Loucy (cell line): ENCODE data around the gene PARP1.

Source experiments
- H2AFZ ChIP-seq: fragments of 200-600 bp; sonication (generic); 2 replicates; pipeline ENCODE4 v1.6.0; 2016; ENCODE audit warnings: antibody characterized with exemption, mild to moderate bottlenecking, low read length, moderate library complexity
- H3F3A ChIP-seq: fragments of 200-600 bp; 2 replicates; pipeline ENCODE4 v1.6.0; 2016; ENCODE audit warnings: antibody characterized with exemption, low read depth, mild to moderate bottlenecking
- H3K27me3 ChIP-seq: fragments of 200-600 bp; sonication (generic); 2 replicates; pipeline ENCODE4 v1.6.1; 2014; ENCODE audit warnings: low read length, mild to moderate bottlenecking; ENCODE audit not compliant: insufficient read depth, poor library complexity, severe bottlenecking
- H3K36me3 ChIP-seq: fragments of 200-600 bp; sonication (generic); 2 replicates; pipeline ENCODE4 v1.6.1; 2016; ENCODE audit warnings: low read length; ENCODE audit not compliant: insufficient read depth
- H3K4me1 ChIP-seq: fragments of 200-600 bp; sonication (generic); 2 replicates; pipeline ENCODE4 v1.5.1; 2014; ENCODE audit warnings: low read length, mild to moderate bottlenecking; ENCODE audit not compliant: insufficient read depth, poor library complexity, severe bottlenecking
- H3K4me2 ChIP-seq: fragments of 200-600 bp; sonication (generic); 2 replicates; pipeline ENCODE4 v1.6.0; 2014; ENCODE audit warnings: antibody characterized with exemption, low read length, low read depth, mild to moderate bottlenecking; ENCODE audit not compliant: poor library complexity, severe bottlenecking
- H3K4me3 ChIP-seq: fragments of 200-600 bp; sonication (generic); 2 replicates; pipeline ENCODE4 v1.5.1; 2014; ENCODE audit warnings: low read length, mild to moderate bottlenecking, mixed read lengths; ENCODE audit not compliant: poor library complexity, severe bottlenecking
- H3K79me2 ChIP-seq: fragments of 200-600 bp; sonication (generic); 2 replicates; pipeline ENCODE4 v1.6.1; 2014; ENCODE audit warnings: low read length; ENCODE audit not compliant: insufficient read depth
- H3K9ac ChIP-seq: fragments of 200-600 bp; sonication (generic); 2 replicates; pipeline ENCODE4 v1.6.0; 2014; ENCODE audit warnings: mild to moderate bottlenecking, low read depth, low read length, moderate library complexity; ENCODE audit not compliant: poor library complexity, severe bottlenecking
- H3K9me2 ChIP-seq: fragments of 200-600 bp; sonication (generic); replicated peaks from 2 replicates; pipeline ENCODE4 v1.6.1; 2016; ENCODE audit warnings: low read depth, low read length, mixed read lengths
- H3K9me3 ChIP-seq: fragments of 200-600 bp; sonication (generic); 2 replicates; pipeline ENCODE4 v1.6.1; 2014; ENCODE audit warnings: mild to moderate bottlenecking, antibody characterized with exemption, low read length, low read depth; ENCODE audit not compliant: insufficient read depth
- H4K20me1 ChIP-seq: fragments of 200-600 bp; sonication (generic); 2 replicates; pipeline ENCODE4 v1.6.0; 2014; ENCODE audit warnings: antibody characterized with exemption, low read length, mild to moderate bottlenecking; ENCODE audit not compliant: insufficient read depth, poor library complexity, severe bottlenecking
- CTCF ChIP-seq: fragments of 200-600 bp; sonication (generic); conservative IDR thresholded peaks from 2 replicates; pipeline ENCODE4 v1.5.1; 2014; ENCODE audit warnings: mild to moderate bottlenecking, antibody characterized with exemption, low read length
- EZH2phosphoT487 ChIP-seq: fragments of 200-600 bp; IDR thresholded peaks from 2 replicates; pipeline ENCODE4 v1.6.1; 2018; ENCODE audit warnings: antibody characterized with exemption, mild to moderate bottlenecking, moderate library complexity, borderline replicate concordance

PARP1 gene

GRCh38 chr1:226407497-226408284 lies at the start of gene PARP1:
PARP1 (minus strand) TSS chr1:226408093; CDS start chr1:226407929, 164 bp downstream.
- H3K79me2 ChIP-seq: peaks cover 48% of the 10 kb centered on the region
- TF ChIP-seq EZH2phosphoT487 (no peak), CTCF (peak; percentile 62)
- H4K20me1 ChIP-seq: peaks cover 49% of the 10 kb centered on the region
- peak within 1 kb of the TSS; percentile 91 for H3K4me3 ChIP-seq
- peak within 1 kb of the TSS; percentile 98 for H3K4me2 ChIP-seq
- peak within 1 kb of the TSS; percentile 71 for H2AFZ ChIP-seq
- no peaks in the 10 kb centered on the region; the same call in 1 of the 2 replicates for H3K36me3 ChIP-seq
- peaks cover 39% of the 10 kb centered on the region for H3K4me1 ChIP-seq
- H3F3A ChIP-seq: no peaks in the 10 kb centered on the region
- H3K9me2 ChIP-seq: no peaks in the 10 kb centered on the region
- no peaks in the 10 kb centered on the region for H3K27me3 ChIP-seq
- no peaks in the 10 kb centered on the region for H3K9me3 ChIP-seq
- peak within 1 kb of the TSS; percentile 92 for H3K9ac ChIP-seq

- peak overlapping the region; percentile 52; the same call in 1 of the 2 replicates for H2AFZ ChIP-seq
These were observed 49.4 kb upstream of the PARP1 start for GRCh38 chr1:226457307-226457712.

GRCh38 chr1:226455843-226456242 lies 48.0 kb upstream of the PARP1 start:
- Histone ChIP-seq H3F3A (no peaks in the 10 kb centered on the region), H3K9me3 (no peaks in the 10 kb centered on the region; the same call in 1 of the 2 replicates), H3K27me3 (no peaks in the 10 kb centered on the region), H3K79me2 (no peaks in the 10 kb centered on the region), H3K36me3 (no peaks in the 10 kb centered on the region), H3K4me3 (no peak overlapping the region), H3K9ac (no peak overlapping the region), H3K4me1 (peaks cover 9% of the 10 kb centered on the region), H3K4me2 (no peak overlapping the region), H3K9me2 (no peaks in the 10 kb centered on the region), H2AFZ (no peak overlapping the region), H4K20me1 (no peaks in the 10 kb centered on the region)
- no peak for TF ChIP-seq CTCF
- no peak for TF ChIP-seq EZH2phosphoT487

More at GRCh38 chr1:226457307-226457712, 49.4 kb upstream of the PARP1 start:
- Histone ChIP-seq H3K79me2 (no peaks in the 10 kb centered on the region), H3F3A (no peaks in the 10 kb centered on the region), H3K4me1 (peaks cover 9% of the 10 kb centered on the region), H3K9ac (no peak overlapping the region), H3K4me3 (no peak overlapping the region), H3K36me3 (no peaks in the 10 kb centered on the region), H4K20me1 (no peaks in the 10 kb centered on the region), H3K4me2 (no peak overlapping the region), H3K27me3 (no peaks in the 10 kb centered on the region), H3K9me3 (no peaks in the 10 kb centered on the region; the same call in 1 of the 2 replicates), H3K9me2 (no peaks in the 10 kb centered on the region)
- TF ChIP-seq CTCF (peak; percentile 66), EZH2phosphoT487 (no peak)
